IMR-90 (cell line): Measurements from ENCODE around the gene RIMBP2.

ENCODE experiments used
- CEBPB ChIP-seq: IDR thresholded peaks from 2 replicates; pipeline ENCODE4 v1.6.1; 2012; ENCODE audit warnings: low read depth, low read length, improper control_type of control experiment
- MAFK ChIP-seq: IDR thresholded peaks from 2 replicates; pipeline ENCODE4 v1.6.1; 2012; ENCODE audit warnings: low read depth, low read length, improper control_type of control experiment
- MXI1 ChIP-seq: IDR thresholded peaks from 2 replicates; pipeline ENCODE4 v1.6.1; 2012; ENCODE audit warnings: low read depth, mild to moderate bottlenecking, low read length, moderate library complexity, borderline replicate concordance
- POLR2A ChIP-seq: IDR thresholded peaks from 2 replicates; pipeline ENCODE4 v1.6.1; 2012; ENCODE audit warnings: mild to moderate bottlenecking, low read depth, low read length
- RAD21 ChIP-seq: IDR thresholded peaks from 2 replicates; pipeline ENCODE4 v1.6.1; 2012; ENCODE audit warnings: low read length, improper control_type of control experiment
- RFX5 ChIP-seq: IDR thresholded peaks from 2 replicates; pipeline ENCODE4 v1.8.0; 2012; ENCODE audit warnings: low read depth, mild to moderate bottlenecking, low read length, moderate library complexity
- SMC3 ChIP-seq: fragments of 150-350 bp; IDR thresholded peaks from 2 replicates; pipeline ENCODE4 v1.6.1; 2016; ENCODE audit warnings: low read depth, mild to moderate bottlenecking, antibody characterized with exemption, low read length, moderate library complexity
- USF2 ChIP-seq: fragments of 150-350 bp; IDR thresholded peaks from 2 replicates; pipeline ENCODE4 v1.6.1; 2017; ENCODE audit warnings: mild to moderate bottlenecking, antibody characterized with exemption, low read length, low read depth
- TF ChIP-seq, protein P1 (sequence below): conservative IDR thresholded peaks from 2 replicates; pipeline ENCODE4 v1.5.1; 2012; ENCODE audit warnings: mild to moderate bottlenecking, low read depth, low read length, improper control_type of control experiment
- TF ChIP-seq, protein P2 (sequence below): fragments of 150-350 bp; IDR thresholded peaks from 2 replicates; pipeline ENCODE4 v1.6.1; 2016; ENCODE audit warnings: low read depth, mild to moderate bottlenecking, low read length, moderate library complexity, borderline replicate concordance

GRCh38 chr12:130711756-130712155 lies 4.3 kb downstream of the RIMBP2 start:
- TF ChIP-seq, protein P1, sequence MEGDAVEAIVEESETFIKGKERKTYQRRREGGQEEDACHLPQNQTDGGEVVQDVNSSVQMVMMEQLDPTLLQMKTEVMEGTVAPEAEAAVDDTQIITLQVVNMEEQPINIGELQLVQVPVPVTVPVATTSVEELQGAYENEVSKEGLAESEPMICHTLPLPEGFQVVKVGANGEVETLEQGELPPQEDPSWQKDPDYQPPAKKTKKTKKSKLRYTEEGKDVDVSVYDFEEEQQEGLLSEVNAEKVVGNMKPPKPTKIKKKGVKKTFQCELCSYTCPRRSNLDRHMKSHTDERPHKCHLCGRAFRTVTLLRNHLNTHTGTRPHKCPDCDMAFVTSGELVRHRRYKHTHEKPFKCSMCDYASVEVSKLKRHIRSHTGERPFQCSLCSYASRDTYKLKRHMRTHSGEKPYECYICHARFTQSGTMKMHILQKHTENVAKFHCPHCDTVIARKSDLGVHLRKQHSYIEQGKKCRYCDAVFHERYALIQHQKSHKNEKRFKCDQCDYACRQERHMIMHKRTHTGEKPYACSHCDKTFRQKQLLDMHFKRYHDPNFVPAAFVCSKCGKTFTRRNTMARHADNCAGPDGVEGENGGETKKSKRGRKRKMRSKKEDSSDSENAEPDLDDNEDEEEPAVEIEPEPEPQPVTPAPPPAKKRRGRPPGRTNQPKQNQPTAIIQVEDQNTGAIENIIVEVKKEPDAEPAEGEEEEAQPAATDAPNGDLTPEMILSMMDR = no peak
- no peak for TF ChIP-seq SMC3
- no peak for TF ChIP-seq RFX5
- TF ChIP-seq POLR2A = no peak
- no peak for TF ChIP-seq RAD21
- no peak for TF ChIP-seq USF2
- TF ChIP-seq MXI1 = no peak
- TF ChIP-seq MAFK = no peak
- TF ChIP-seq CEBPB = no peak
- TF ChIP-seq, protein P2, sequence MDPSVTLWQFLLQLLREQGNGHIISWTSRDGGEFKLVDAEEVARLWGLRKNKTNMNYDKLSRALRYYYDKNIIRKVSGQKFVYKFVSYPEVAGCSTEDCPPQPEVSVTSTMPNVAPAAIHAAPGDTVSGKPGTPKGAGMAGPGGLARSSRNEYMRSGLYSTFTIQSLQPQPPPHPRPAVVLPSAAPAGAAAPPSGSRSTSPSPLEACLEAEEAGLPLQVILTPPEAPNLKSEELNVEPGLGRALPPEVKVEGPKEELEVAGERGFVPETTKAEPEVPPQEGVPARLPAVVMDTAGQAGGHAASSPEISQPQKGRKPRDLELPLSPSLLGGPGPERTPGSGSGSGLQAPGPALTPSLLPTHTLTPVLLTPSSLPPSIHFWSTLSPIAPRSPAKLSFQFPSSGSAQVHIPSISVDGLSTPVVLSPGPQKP = no peak
